Right atrium auricular region (tissue), 2 donors: ENCODE measurements around the gene TRAF3IP3. TPM values are rescaled to one million over a fixed set of nuclear protein-coding genes. Genes with fewer than 3 reads are reported as not detected.

Experiments
- DNase-seq: peaks from one replicate; pipeline ENCODE4 v3.0.0-alpha.2; 2019; ENCODE audit warnings: low spot score
- H3K27ac ChIP-seq, 2 donors: fragments of 200-600 bp; sonication (generic); 1 replicate in 1 of 2; 2 replicates in 1 of 2; pipeline ENCODE4 v1.5.1; 2016 to 2019
- H3K27me3 ChIP-seq, 2 donors: fragments of 200-600 bp; sonication (generic); one replicate each; pipeline versions ENCODE4 v1.5.1 to v1.6.0; 2017 to 2019
- H3K36me3 ChIP-seq: fragments of 200-600 bp; sonication (generic); one replicate; pipeline ENCODE4 v1.5.1; 2016
- H3K4me1 ChIP-seq, 2 donors: fragments of 200-600 bp; sonication (generic); one replicate each; pipeline versions ENCODE4 v1.5.1 to v1.6.0; 2017 to 2019
- H3K4me3 ChIP-seq, 2 donors: fragments of 200-600 bp; sonication (generic); 1 replicate in 1 of 2; 2 replicates in 1 of 2; pipeline ENCODE4 v1.5.1; 2017 to 2019; ENCODE audit warnings: mild to moderate bottlenecking in 1 of 2, moderate library complexity in 1 of 2
- H3K9me3 ChIP-seq, 2 donors: fragments of 200-600 bp; sonication (generic); one replicate each; pipeline ENCODE4 v1.5.1; 2019
- total RNA-seq, 2 donors: library from RNA; depleted of rRNA; stranded (reverse); fragments of >200 nt; gene quantifications; one replicate each; pipeline ENCODE4 v1.1.0, GENCODE V29; 2016
- TF ChIP-seq, protein P1 (sequence below), 2 donors: fragments of 200-600 bp; sonication (generic); IDR thresholded peaks; one replicate each; pipeline ENCODE4 v1.5.1; 2019; ENCODE audit warnings: antibody characterized with exemption in 2 of 2

TRAF3IP3 gene
- total RNA-seq, result 1 to 10 TPM in 1 of 2 donors, under 1 TPM in 1; 0.19 to 2.2 TPM

GRCh38 chr1:209755926-209756614 lies at the start of gene TRAF3IP3:
Gene TRAF3IP3 (plus strand): TSS chr1:209756053. CDS start chr1:209760040, 3,987 bp downstream.
- H3K4me3 ChIP-seq, result no peak within 1 kb of the TSS
- TF ChIP-seq, protein P1, sequence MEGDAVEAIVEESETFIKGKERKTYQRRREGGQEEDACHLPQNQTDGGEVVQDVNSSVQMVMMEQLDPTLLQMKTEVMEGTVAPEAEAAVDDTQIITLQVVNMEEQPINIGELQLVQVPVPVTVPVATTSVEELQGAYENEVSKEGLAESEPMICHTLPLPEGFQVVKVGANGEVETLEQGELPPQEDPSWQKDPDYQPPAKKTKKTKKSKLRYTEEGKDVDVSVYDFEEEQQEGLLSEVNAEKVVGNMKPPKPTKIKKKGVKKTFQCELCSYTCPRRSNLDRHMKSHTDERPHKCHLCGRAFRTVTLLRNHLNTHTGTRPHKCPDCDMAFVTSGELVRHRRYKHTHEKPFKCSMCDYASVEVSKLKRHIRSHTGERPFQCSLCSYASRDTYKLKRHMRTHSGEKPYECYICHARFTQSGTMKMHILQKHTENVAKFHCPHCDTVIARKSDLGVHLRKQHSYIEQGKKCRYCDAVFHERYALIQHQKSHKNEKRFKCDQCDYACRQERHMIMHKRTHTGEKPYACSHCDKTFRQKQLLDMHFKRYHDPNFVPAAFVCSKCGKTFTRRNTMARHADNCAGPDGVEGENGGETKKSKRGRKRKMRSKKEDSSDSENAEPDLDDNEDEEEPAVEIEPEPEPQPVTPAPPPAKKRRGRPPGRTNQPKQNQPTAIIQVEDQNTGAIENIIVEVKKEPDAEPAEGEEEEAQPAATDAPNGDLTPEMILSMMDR (IDR thresholded peaks at IDR 0.05), result no peak
- H3K27me3 ChIP-seq, result no peaks in the 10 kb centered on the region
- no peak for DNase-seq
- peaks cover 0 to 5% of the 10 kb centered on the region in 2 donors for H3K4me1 ChIP-seq
- H3K36me3 ChIP-seq, result no peaks in the 10 kb centered on the region
- H3K9me3 ChIP-seq, result no peaks in the 10 kb centered on the region
- H3K27ac ChIP-seq, result no peak within 1 kb of the TSS

DNA sequence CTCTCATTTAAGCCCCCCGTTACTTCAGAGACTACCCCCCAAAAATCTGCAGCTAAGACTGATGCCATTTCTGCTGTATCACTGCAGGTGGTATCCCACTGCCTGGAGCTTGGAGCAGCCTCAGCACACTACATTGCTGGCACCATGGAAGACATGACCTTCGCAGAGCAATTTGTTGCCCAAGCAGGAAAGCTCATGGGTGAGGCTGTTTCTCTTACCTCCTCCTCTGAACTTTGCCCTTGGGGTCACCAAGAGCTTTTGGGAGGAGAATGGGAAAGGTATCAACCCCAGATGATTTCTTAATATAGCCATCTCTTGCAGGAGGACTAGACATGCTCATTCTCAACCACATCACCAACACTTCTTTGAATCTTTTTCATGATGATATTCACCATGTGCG lies 49.2 kb upstream of the TRAF3IP3 start:
- no peak for DNase-seq
- Histone ChIP-seq H3K27me3 (no peaks in the 10 kb centered on the region), H3K27ac (no peak overlapping the region), H3K4me1 (peaks cover 0 to 15% of the 10 kb centered on the region in 2 donors), H3K36me3 (no peaks in the 10 kb centered on the region), H3K9me3 (no peaks in the 10 kb centered on the region), H3K4me3 (no peak overlapping the region)
- TF ChIP-seq, protein P1 (IDR thresholded peaks at IDR 0.05), result no peak

DNA sequence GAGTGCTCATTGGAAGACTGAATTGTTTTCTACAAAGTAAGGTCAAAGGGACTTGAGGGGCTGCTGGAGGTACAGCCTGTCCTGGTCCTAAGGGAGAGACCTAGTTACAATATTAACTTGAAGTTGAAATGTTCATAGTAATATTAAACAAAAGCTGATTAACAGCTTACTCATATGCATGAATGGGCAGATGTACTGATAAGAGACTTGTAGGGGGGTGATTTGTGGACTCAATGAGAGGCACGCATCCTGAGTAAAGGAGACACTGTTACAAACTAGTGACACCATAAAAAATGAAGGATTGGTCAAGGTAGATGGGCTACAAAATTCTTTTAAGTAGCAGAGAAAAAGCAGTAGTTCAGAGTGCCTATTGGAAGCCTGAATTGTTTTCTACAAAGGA lies 48.5 kb upstream of the TRAF3IP3 start:
- TF ChIP-seq, protein P1 (IDR thresholded peaks at IDR 0.05), result no peak
- H3K4me1 ChIP-seq, result peaks cover 0 to 15% of the 10 kb centered on the region in 2 donors
- H3K4me3 ChIP-seq, result no peak overlapping the region
- no peaks in the 10 kb centered on the region for H3K9me3 ChIP-seq
- H3K36me3 ChIP-seq, result no peaks in the 10 kb centered on the region
- no peak overlapping the region for H3K27ac ChIP-seq
- no peaks in the 10 kb centered on the region for H3K27me3 ChIP-seq
- DNase-seq, result no peak

DNA sequence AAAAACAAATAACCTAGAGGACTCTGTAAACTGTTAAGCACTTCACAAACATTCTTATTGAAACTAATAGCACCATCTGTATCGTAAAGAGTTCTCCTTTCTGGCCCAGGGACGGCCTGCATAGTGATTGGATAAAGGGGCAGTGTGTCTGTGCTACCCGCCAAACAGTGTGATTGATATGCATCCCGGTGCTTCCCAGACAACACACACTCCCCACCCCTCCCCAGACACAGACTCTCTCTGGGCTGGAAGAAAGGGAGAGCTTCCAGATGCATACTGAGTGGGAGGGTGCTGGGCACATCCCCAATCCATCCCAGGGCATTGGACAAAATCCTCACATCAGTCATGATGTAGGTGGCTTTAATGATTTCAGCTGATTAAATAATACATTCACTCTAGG lies 47.6 kb upstream of the TRAF3IP3 start:
- no peak overlapping the region for H3K4me3 ChIP-seq
- DNase-seq, result no peak
- TF ChIP-seq, protein P1 (IDR thresholded peaks at IDR 0.05), result no peak
- H3K27me3 ChIP-seq, result no peaks in the 10 kb centered on the region
- peaks cover 0 to 15% of the 10 kb centered on the region in 2 donors for H3K4me1 ChIP-seq
- H3K27ac ChIP-seq, result no peak overlapping the region
- H3K36me3 ChIP-seq, result no peaks in the 10 kb centered on the region
- no peaks in the 10 kb centered on the region for H3K9me3 ChIP-seq

GRCh38 chr1:209710093-209710492 lies 45.8 kb upstream of the TRAF3IP3 start:
- Histone ChIP-seq H3K9me3 (no peaks in the 10 kb centered on the region), H3K36me3 (no peaks in the 10 kb centered on the region), H3K4me1 (no peaks in the 10 kb centered on the region), H3K27me3 (no peaks in the 10 kb centered on the region), H3K4me3 (no peak overlapping the region), H3K27ac (no peak overlapping the region)
- TF ChIP-seq, protein P1 (IDR thresholded peaks at IDR 0.05), result no peak
- DNase-seq, result no peak

DNA sequence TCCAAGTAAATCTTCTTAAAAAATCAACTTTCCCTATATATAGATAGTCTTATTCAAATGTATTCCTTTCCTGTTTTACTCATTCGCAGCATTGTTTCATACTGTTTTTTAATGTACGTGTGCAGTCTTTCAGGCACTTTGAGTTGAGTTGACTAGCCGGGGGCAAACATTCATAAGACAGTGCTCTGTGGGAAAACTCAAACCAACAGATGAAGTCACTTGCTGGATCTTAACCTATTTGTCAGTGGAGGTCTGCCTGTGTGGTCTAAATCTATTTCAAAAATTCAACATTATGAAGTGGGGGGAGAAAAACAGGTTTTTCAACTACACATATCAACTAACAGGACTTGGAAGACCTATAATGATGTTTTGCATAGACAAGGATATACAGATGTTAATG lies 45.0 kb upstream of the TRAF3IP3 start:
- Histone ChIP-seq H3K36me3 (no peaks in the 10 kb centered on the region), H3K4me3 (no peak overlapping the region), H3K27ac (no peak overlapping the region), H3K9me3 (no peaks in the 10 kb centered on the region), H3K4me1 (no peaks in the 10 kb centered on the region), H3K27me3 (no peaks in the 10 kb centered on the region)
- DNase-seq, result no peak
- TF ChIP-seq, protein P1 (IDR thresholded peaks at IDR 0.05), result no peak
